Adipose tissue (tissue), 3 donors: Measurements from ENCODE around the gene NEDD4L. TPM values are rescaled to one million over a fixed set of nuclear protein-coding genes. Genes with fewer than 3 reads are reported as not detected.
"Not testable (repeated sequence)": the region's sequence is repeated elsewhere in the genome, so short reads cannot be mapped to it uniquely, and the experiment has no call there.

ENCODE experiments used
- H3K27ac ChIP-seq: one replicate; pipeline ENCODE4 v1.5.1; 2013; ENCODE audit warnings: low read depth, low read length
- WGBS, 3 donors: extraction: QIAGEN DNeasy Blood & Tissue Kit; methylation state at CpG; one replicate each; pipeline ENCODE4 v1.1.7; 2013; 5-methylcytosine and 5-hydroxymethylcytosine counted together
- polyA plus RNA-seq, 3 donors: library from polyadenylated mRNA; stranded (reverse); fragments of 200-250 nt; gene quantifications; one replicate each; pipeline ENCODE4 v1.2.3, GENCODE V29; 2013
- donor health status: healthy with polysubstance abuse.
- donor health status: Bipolar disorder and iron deficiency.
- donor health status: healthy.

NEDD4L gene
- polyA plus RNA-seq, result 10 to 100 TPM; 12.7 to 77.3 (median 23.7) TPM

DNA sequence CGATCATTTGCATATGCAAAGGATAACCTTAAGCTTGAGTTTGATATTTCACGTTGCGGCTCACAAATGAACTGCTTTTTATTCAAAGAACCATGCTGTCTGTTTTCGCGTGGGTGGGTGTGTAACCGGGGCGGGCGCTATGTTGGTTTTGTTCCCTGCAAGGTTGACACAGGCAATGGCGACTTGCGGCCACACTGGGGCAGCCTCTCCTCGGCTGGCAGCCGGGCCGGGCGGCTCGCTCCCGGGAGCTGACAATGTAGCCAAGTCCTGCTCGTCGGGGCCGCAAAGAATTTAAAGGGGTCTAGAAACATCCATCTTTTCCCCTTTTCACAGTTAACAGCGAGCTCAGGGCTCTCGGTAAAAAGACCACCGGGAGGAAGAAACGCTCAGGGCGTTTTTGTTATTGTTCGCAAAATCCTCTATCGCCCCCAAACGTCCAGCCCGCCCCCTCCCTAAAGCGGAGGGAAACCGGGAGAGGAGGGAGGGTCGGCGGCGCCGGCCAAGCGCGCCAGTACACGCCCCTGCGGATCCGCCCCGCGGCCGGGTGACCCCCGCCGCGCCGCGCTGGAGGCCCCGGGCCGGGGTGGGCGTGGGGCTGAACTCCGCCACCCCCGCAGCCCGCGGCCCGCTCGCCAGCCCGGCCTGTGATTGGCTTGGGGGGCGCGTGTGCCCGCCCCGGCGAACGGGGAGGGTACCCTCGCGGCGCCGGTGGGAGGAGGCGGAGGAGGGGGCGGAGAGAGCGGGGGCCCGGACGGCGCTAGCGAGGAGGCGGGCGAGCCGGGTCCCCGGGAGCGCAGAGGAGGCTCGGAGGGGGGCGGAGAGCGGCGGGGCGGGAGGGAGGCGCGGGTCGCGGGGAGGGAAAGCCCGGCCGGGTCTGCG is at the start of gene NEDD4L:
TSS of gene NEDD4L (plus strand) at position 736 of the 879 bp plus-strand sequence. CDS start 435 bp downstream, outside the sequence.
- WGBS, 3 donors, result 0 to 1% (median 1%) methylated on average over 50 to 89 of the region's 91 CpGs
- H3K27ac ChIP-seq, result no peak within 1 kb of the TSS

DNA sequence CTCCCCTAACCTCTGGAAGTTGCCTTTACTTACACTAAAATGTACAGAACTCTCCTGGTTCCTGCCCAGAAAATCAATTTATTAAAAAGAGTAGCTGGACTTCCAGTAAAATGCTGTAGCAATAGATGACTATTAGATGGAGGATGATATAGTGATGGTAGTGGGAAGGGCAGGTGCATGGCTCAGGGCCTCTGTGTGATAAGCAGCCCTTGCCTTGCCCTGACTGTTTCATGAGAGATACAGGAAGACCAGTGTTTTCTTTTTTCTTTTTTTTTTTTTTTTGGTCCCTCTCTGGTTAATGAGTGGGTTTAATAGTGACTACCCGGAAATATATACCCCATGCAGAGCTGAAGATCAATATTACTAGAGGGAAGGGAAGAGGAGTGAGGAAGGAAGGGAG is 48.7 kb upstream of the NEDD4L start:
- H3K27ac ChIP-seq, result no peak overlapping the region
- 54 to 91% (median 88%) methylated on average over 1 of the region's 1 CpG for WGBS, 3 donors

DNA sequence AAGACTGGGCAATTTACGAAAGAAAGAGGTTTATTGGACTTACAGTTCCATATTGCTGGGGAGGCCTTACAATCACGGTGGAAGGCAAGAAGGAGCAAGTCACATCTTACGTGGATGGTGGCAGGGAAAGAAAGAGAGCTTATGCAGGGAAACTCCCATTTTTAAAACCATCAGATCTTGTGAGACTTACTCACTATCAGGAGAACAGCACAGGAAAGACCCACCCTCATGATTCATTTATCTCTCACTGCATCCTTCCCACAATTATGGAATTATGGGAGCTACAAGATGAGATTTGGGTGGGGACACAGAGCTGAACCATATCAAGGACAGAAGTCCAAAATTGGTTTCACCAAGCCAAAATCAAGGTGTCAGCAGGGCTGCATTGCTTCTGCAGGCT is 47.1 kb upstream of the NEDD4L start:
- not testable (repeated sequence) for H3K27ac ChIP-seq
- WGBS, 3 donors, result 91 to 95% (median 94%) methylated on average over 3 of the region's 3 CpGs

DNA sequence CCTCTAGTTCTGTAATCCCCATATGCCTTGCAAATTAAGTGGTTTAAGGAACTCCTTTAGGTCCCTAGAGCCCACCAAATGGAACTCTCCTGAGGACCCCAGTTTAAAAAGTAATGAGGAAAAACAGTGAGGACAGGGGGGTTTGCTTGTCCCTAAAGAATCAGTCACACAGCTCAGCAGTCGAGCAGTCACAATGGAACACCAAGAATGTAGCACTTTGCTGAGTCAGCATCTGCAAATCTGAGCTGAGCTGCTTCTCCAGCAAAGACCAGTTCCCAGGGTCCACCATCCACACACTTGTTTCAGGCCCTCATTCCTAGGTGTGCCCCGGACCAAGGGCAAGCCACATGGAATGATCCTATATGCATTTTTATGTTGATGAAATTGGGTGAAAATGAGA is 46.2 kb upstream of the NEDD4L start:
- 82 to 88% (median 87%) methylated on average over 2 of the region's 2 CpGs for WGBS, 3 donors
- no peak overlapping the region for H3K27ac ChIP-seq

DNA sequence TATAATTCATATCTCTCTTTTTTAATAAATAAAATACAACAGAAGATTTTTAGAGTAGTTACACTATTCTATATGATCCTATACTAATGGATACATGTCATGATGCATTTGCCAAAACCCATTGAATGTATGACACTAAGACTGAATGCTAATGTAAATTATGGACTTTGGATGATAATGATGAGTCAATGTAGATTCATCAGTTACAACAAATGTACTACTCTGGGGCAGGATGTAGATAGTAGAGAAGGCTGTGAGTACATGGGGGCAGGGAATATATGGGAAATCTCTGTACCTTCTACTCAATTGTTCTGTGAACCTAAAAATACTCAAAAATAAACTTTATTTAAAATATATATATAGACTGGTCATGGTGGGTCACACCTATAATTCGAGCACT is 45.6 kb upstream of the NEDD4L start:
- H3K27ac ChIP-seq, result no peak overlapping the region
- WGBS, 3 donors, result 88 to 100% (median 93%) methylated on average over 1 of the region's 1 CpG

DNA sequence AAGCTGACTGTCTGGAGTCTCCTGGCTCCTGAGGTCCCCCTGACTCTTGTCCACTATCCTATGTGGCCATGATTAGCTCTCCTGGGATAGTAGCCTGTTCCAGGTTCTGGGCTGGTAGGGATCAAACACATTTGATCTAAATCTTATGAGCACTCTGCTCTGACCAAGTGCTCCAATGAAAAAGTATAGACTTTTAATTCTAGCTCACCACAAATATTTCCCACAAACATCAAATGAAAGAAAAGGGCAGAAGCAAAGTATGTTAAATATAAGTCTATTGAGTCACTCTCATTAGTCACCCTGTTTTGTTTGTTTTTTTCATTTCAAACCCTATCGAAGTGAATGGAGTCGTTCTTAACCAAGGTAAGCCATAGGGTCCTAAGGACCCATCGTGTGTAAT is 39.7 kb upstream of the NEDD4L start:
- 81 to 94% (median 93%) methylated on average over 3 of the region's 3 CpGs for WGBS, 3 donors
- no peak overlapping the region for H3K27ac ChIP-seq

DNA sequence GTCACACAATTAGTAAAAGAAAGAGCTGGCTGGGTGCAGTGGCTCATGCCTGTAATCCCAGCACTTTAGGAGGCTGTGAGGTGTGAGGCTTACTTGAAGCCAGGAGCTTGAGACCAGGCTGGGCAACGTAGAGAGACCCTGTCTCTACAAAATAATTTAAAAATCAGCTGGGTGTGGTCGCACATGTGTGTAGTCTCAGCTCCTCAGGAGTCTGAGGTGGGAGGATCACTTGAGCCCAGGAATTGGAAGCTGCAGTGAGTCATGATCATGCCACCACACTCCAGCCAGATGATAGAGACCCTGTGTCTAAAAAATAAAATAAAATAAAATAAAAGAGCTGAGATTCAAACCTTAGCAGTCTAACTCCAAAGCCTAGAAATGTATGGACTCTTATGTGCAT is 39.0 kb upstream of the NEDD4L start:
- no peak overlapping the region for H3K27ac ChIP-seq
- 71 to 78% (median 72%) methylated on average over 2 of the region's 2 CpGs for WGBS, 3 donors

DNA sequence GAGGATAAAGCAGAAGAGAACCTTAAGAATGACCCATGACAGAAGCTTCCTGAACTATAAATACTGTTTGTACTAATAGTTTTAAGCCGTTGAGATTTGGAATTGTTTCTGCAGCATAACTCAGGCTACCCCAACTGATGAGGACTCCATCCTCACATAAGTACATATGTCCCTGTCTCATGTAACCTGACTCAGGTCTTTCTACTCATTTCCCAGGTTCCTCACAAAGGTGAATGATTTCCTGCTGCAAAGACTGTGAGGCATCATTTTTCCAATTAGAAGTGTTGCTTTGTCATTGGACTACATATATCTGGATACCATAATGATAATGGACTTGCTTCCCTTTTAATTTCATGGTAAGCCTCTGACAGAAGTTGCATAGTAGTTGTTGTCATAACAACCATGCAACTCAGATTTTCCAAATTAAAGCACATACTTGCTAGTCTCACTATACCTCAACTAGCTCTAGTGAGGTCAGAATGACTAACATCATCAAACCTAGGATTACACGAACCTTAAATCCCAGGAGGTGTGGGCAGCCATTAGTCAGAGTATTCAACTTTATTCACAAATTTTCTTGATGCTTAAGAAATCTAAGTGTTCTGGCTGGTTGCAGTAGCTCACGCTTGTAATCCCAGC is 38.0 kb upstream of the NEDD4L start:
- 67 to 77% (median 74%) methylated on average over 3 of the region's 3 CpGs for WGBS, 3 donors
- no peak overlapping the region for H3K27ac ChIP-seq

DNA sequence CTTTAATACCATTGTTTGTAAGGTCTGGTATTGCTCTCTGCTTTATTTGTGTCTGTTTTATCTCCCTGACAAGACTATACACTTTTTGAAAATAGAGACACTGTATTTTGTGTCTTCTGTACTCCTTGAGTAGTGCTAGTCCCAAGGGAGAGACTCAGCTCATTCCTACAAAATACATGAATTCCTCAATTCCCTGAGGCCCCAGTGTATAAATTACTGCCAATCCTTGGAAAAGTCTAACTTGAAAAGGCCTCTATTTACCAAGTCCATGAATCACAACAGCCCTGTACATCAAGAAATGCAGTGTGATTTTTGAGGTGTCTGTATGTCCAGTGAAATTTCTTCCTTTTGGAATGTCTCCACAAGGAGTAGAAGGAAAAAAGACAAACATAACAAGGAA is 34.9 kb upstream of the NEDD4L start:
- no peak overlapping the region for H3K27ac ChIP-seq

DNA sequence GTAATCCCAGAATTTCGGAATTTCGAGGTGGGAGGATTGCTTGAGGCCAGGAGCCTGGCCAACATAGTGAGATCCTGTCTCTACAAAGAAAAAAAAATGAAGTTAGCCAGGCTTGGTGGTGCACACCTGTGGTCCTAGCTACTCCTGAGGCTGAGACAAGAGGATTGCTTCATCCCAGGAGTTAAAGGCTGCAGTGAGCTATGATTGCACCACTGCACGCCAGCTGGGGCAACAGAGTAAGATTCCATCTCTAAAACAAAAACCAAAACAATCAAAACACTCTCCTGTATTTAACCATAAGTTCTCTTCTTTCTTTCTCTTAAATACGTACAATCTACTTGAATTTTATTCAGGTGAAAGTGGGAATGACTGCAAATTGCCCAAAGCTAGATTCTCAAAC is 33.8 kb upstream of the NEDD4L start:
- no peak overlapping the region for H3K27ac ChIP-seq
- WGBS, 3 donors, result 87 to 92% (median 88%) methylated on average over 4 of the region's 4 CpGs

DNA sequence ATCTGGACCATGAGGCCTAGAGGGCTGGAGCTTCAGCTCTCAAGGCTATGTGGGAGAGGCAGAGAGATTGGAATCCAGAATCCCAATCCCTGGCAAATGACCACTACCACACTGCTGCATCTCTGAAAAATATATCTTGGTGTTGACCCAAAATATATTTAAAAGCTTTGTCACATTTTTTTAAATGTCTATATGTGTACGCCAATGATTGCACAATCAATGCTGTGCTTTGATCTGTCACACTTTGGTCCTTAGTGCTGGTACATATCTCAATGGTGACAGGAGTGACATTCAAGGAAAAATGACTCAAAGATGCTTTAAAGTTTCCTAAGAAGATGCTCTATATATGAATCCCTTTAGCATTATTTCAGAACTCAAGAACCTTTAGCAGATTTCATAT is 31.7 kb upstream of the NEDD4L start:
- 81 to 91% (median 89%) methylated on average over 1 of the region's 1 CpG for WGBS, 3 donors
- no peak overlapping the region for H3K27ac ChIP-seq

DNA sequence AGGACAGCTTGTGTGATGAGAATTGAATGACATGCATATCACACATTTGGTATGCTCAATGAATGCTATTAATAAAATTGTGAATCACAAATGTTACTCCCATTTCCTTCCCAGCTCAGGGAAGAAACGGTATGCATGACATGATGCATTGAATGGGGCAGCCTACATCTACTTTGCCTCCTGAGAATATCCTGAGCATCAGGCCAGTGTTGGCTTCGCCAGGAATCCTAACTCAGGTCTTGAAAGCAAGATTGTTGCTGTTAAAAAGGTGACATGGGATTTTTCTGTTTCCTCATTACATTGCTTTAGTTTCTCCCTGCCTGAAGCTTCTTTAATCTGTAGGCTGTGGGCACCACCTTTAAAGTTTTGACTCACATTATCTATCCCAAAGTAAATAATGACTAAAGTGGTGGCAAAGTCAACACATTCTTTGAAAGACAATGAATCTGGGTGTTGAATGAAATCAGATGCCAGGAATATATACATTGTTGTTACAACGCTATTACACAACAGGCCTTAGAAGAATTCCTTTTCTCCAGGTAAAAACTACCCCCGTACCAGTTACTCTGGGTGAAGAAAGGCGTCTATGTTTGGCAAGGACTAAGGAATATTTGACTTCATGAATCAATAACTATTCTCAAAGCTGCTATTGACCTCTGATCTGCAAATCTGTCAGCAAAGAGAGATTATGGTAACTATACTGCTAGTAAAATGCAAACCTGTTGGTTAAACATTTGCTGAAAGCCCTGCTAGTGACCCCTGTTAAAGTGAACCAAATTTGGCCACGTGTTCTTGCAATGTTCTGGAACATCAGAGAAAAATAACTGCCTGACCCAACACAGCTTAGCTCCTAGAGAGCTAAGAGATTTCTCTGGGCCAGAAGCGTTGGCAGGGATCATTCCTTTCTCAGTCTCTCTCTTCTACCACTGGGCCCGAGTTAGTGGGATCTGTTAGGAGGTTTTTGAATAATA is 30.5 kb upstream of the NEDD4L start:
- H3K27ac ChIP-seq, result no peak overlapping the region
- 33 to 62% (median 61%) methylated on average over 8 of the region's 8 CpGs for WGBS, 3 donors

DNA sequence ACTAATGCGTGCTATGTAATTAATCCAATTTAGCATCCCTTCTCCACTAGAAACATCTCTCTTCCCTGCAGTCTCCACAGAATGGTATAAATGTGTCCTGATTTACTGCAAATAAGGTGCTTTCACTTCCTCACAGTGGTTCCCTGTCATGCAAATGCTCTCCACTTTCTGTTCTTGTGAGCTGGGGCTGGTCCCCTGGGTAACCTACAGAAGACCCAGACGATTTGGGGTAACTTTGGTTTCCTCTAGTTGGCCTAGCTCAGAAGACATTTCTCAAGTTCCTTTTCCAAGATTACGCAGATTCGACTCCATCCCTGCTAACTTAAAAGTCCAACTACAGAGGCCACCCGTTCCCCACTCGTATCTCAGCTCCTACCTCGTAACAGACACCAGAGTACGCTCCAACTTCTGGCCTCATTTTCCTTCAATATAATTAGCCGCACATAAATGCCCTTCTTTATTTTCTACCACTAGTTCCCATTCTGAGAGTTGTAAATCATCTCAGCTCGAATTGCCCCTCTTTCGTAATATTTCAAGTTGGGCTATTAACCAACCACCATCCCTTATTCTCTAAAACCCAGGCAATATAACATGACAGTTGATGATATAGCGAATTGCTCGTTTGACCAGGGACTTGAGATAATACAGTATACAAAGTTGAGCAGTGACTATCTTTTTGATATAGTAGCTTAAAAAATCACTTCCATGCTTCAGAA is 28.8 kb upstream of the NEDD4L start:
- H3K27ac ChIP-seq, result no peak overlapping the region
- WGBS, 3 donors, result 72 to 90% (median 78%) methylated on average over 13 of the region's 13 CpGs

DNA sequence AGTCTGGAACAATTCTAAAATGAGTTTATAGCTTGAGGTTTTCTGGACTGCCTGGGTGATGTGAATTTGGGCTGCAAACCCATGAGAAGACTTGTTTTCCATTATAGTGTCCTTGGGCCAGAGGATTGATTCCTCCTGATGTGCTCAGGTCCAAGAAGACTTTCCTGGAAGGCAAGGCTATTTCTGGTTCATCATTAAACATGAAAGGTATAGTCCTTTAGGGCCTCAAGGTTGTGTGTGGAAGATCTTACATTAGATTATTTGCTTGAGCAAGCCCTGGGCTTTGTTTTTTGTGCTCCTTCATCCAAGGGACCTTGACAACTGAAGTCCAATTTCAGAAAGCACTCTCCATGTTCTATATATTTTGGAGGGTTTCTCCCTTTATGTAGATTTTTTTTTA is 26.8 kb upstream of the NEDD4L start:
- no peak overlapping the region for H3K27ac ChIP-seq

DNA sequence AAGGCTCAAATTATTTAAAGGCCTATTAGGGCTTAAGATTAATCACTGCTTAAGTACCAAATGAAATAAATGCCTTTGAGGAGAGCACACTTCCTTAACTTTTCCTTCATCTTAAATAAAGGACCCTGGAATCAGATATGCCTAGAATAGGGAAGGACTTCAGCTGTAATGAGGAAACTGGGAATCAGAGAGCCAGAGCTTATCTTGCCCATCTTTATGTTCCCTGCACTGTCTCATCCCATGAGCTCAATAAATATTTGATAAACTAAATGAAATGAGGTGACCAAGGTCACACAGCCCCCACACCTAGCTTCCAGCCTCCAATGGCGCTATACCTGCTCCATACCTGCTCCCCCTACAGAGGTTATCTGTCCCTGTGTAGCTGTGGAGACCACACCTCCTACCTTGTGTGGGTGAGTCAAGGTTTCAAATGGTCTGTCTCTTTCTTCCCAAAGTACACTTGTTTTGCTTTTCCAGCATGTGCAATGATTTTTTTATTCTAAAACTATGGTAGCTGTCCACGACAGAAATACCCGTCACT is 23.4 kb upstream of the NEDD4L start:
- 89 to 92% (median 91%) methylated on average over 3 of the region's 3 CpGs for WGBS, 3 donors
- no peak overlapping the region for H3K27ac ChIP-seq

DNA sequence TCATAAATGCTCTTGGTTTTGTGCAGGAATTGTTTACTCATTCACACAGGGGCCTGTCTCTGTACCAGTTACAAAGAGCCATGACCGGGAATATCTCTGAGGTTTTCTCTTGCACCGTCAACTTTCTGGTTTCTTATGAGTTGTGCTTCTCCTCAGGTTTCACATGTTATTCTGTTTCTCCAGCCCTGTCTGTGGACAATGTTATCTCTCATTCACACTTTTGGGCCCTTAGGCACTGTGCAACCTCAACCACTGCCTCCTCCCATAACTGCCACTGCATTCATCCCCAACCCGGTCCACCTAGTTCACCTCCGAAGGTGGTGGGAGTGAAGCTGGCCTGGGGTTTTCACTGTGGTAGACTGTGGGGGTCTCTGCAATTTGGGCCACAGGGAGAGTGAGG is 22.5 kb upstream of the NEDD4L start:
- WGBS, 3 donors, result 90 to 95% (median 93%) methylated on average over 4 of the region's 4 CpGs
- no peak overlapping the region for H3K27ac ChIP-seq

DNA sequence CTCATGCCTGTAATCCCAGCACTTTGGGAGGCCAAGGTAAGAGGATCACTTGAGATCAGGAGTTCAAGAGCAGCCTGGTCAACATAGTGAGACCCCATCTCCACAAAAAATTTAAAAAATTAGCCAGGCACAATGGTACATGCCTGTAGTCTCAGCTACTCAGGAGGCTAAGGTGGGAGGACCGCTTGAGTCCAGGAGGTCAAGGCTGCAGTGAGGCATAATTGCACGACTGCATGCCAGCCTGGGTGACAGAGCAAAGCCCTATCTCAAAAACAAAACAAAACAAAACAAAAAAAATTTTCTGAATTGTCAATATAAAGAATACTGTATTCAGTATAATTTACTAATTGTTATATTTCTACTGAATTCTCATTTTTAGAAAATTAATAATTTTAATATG is 20.9 kb upstream of the NEDD4L start:
- no peak overlapping the region for H3K27ac ChIP-seq
- WGBS, 3 donors, result 75 to 96% (median 91%) methylated on average over 2 of the region's 2 CpGs

DNA sequence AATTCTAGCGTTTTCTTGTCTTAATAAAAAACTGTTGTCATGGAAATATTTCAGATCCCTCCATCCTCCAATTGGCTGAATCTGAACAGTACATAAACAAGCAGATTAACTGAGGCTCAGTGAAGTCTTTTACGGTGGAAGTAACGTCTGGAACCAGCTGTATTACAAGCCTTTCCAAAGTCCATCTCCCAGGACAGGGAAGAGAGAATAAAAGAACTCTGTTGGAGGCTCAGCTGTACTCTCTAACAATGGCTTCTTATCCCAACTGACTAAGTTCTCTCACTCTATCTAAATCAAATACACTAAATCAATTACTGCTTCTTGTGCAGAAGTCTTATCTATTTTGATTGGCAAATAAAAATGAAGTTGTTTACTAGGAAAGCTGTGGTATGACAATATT is 19.9 kb upstream of the NEDD4L start:
- WGBS, 3 donors, result 13 to 70% (median 46%) methylated on average over 3 of the region's 3 CpGs

More for the DNA sequence above, 19.9 kb upstream of the NEDD4L start:
- H3K27ac ChIP-seq, result no peak overlapping the region
